H4 (cell line): Measurements from ENCODE around the gene TIMM44. TPM values are rescaled to one million over a fixed set of nuclear protein-coding genes. Genes with fewer than 3 reads are reported as not detected.
"Not testable (repeated sequence)": the region's sequence is repeated elsewhere in the genome, so short reads cannot be mapped to it uniquely, and the experiment has no call there.

Source experiments
- DNase-seq: peaks from one replicate; pipeline ENCODE4 v3.0.0-alpha.2; 2015; ENCODE audit warnings: low spot score
- total RNA-seq: library from RNA; depleted of rRNA; stranded (reverse); fragments of >200 nt; shearing (Covaris generic); gene quantifications from 2 replicates; pipeline ENCODE4 v1.2.3, GENCODE V29; 2014

Gene TIMM44
- total RNA-seq, 1 experiment from 2014 or later = 64.9 TPM

DNA sequence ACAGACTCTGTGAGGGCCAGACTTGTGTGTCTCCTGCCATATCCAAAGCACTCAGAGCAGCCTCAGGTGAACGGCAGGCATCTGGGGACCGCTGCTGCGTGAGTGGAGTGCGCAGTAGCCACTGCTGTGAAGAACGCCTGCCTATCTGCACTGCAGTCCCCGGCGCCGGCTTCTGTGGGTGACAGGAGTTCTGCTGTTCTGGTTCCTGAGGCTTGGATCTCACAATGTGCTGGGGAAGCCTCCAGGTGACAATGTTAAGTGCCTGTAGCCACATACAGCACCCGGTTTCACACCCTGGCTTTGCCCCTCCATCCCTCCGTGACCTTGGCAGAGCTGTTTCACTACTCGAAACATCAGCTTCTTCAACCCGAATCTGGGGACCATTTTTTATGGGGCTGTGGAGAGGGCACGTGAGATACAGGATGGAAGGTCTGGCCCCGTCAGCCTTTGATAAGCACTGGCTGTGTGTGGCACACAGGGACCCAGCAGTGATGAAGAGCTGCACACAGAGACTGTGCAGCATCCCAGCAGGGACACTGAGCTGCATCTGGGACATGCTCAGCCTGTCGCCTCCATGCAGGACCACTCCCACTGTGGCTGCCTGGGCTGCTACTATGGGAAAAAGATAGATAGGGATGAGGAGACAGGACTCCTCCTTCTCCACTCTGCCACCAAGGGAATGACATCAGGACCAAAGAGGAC, 33.7 kb upstream of the TIMM44 start:
- no peak for DNase-seq

DNA sequence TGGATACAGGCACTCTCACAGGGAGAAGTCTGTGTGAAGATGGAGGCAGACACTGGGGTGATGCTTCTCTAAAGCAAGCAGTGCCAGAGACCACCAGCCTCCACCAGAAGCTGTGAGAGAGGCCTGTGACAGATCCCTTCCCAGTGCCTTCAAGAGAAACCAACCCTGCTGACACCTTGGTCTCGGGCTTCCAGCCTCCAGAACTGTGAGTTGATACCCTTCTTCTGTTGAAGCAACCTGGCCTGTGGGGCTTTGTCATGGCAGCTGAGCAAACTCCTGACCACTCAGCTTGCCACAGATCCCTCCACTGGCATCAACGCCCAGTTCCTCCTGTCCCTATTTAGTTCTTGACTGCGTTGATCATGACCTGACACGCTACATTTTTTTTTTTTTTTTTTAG, 33.0 kb upstream of the TIMM44 start:
- DNase-seq = no peak

DNA sequence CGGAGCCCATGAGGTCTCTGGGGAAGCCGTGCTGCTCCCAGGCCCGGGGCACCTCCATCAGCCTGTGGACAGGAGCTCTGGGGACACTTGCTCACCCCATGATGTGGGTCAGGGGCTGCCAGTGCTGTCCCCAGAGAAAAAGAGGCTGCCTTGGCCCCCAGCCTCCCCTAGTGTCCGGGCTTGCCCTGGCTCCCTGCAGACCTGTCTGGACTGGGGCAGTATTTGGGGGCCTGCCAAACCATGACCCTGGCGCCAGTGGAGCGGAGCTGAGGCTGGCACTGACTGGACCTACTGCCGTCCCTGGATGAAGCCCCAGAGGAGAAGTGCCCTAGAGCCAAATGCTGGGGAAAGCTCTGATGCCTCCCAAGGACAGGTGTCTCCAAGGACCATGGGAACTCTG, 31.6 kb upstream of the TIMM44 start:
- DNase-seq = no peak

DNA sequence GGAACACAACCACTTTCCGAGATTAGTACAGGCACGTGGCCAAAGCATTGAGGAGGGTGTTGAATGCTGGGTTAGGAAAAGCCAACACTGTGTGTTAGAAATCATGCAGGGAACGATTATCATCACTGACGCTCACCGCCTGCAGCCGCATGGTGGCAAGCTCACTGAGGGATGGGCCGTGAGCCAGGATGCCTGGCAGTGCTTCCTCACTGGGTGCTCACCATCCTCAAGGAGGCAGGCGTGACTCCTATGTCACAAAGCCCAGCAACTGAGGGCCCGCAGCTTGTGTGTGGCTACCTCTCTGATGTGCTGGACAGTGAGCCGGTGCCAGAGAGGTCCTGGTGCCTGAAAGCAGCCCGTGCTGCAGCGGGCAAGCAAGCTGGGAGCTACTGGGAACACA, 30.4 kb upstream of the TIMM44 start:
- no peak for DNase-seq

DNA sequence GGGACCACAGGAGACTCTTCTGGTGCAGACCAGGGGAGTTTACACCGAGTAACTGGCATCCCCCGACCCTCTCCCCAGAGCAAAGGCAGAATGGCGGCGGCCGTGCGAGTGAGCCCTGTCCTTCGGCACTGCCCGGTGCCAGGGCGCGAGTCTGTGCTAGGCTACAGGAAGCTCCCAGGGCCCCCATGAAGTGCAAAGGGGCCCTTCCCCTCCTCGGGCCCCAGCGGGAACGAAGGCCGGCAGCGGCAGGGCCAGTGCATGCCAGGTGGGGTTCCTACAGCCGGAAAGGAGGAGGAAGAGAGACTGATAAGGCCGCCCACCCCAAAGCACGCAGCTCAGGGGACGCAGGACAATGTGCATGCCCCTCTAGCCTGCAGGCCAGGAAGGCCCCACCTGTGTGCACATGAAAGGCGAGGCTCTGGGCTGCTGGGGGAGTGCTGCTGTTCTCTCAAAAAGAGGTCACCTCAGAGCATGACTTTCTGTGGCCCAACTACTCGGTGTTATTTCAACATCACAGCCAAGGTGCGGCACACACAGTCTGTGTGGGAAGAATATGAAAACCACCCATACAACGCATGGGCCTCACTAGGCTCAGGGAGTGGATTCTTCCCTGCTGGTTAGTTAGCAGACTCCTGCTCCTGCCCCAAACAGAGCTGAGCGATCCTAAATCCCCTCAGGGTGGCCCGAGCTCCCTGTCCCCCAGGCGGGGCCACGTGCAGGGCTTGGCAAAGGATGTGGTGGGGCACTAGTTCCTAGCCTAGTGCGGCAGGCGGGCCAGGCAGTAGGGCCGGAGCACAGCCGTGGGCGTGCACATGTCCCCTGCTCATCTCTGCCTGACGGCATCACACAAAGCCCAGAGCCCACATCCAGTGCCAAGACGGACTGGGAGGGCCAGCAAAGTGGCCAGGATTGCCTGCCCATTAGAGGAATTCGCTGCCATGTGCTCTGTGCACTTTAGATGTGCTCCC, 28.4 kb upstream of the TIMM44 start:
- DNase-seq = no peak

DNA sequence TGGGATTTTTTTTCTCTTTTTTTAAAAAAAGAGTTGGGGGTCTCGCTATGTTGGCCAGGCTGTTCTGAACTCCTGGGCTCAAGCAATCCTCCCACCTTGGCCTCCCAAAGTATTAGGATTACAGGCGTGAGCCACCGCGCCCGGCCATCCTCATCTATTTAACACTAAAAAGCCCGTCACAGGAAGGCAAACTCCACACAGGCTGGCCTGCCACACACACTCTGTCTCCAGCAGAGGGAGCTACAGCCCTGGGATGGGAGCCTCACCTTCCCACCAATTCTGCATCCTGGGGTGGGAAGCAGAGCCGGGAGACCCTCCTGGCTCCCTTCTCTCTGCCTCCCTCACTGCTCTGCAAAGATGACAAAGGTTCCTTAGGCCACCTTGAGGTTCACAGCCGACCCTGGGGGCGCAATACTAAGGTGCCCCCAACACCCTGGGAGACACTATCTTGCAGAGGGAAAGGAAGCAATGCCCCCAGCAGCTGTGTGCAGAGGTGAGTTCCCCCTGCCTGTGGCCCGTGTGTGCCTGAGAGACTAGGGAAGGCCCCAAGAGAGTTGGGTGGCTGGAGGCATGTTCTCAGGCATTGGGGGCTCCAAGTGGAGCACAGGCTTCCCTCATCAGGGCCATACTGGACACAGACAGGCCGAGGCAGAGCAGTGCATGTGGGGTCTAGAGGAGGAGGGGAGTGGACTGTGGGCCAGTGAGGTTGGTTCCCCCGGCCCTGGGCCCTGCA, 27.4 kb upstream of the TIMM44 start:
- DNase-seq = no peak

DNA sequence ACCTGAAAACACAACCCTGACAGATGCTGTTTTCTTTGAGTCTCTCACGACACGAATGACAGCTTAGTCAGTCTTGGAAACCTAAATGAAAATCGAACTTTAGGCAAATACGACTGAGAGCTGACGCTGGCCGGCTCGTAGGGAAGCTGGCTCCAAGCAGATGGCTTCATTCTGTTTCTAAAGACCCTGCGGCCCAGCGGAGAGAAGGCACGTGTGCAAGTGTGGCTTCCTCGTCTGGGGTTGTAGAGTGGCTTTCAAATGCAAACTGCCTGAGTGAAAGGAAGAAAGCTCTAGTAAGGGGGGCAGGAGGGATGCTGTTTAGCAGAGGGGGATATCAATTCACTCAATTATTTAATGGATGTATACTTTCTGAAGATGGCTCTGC, 26.1 kb upstream of the TIMM44 start:
- no peak for DNase-seq

DNA sequence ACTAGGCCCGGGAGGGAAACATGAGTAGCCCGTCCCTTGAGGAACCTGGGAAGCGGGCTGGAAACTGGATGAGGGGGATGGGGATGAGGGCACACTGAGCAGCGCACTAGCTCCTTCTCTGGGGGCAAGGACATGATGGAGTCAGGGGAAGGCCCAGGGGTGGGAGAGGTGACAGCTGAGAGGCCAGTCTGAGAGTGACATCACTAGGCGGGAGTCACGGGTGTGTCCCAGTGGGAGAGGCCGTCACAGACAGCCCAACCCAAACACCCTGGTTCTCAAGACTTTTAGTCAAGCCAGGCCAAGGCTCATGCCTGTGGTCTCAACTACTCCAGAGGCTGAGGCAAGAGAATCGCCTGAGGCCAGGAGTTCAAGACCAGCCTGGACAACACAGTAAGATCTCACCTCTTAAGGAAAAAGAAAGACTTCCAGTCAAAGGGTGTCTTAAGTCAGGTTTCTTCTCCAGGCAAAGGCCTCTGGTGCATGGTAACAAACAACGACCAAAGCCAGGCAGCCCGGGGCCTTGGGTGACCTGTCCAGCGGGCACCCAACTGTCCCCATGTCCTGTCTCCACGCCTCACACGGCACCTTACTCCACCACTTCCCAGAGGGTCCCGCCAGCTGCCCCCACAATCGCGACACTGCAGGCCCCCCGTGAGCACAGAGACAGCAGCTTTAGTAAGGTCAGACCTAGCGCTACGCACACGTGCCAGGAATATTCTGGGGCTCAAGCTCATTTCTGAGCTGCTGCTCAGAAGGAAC, 25.5 kb upstream of the TIMM44 start:
- DNase-seq = no peak

DNA sequence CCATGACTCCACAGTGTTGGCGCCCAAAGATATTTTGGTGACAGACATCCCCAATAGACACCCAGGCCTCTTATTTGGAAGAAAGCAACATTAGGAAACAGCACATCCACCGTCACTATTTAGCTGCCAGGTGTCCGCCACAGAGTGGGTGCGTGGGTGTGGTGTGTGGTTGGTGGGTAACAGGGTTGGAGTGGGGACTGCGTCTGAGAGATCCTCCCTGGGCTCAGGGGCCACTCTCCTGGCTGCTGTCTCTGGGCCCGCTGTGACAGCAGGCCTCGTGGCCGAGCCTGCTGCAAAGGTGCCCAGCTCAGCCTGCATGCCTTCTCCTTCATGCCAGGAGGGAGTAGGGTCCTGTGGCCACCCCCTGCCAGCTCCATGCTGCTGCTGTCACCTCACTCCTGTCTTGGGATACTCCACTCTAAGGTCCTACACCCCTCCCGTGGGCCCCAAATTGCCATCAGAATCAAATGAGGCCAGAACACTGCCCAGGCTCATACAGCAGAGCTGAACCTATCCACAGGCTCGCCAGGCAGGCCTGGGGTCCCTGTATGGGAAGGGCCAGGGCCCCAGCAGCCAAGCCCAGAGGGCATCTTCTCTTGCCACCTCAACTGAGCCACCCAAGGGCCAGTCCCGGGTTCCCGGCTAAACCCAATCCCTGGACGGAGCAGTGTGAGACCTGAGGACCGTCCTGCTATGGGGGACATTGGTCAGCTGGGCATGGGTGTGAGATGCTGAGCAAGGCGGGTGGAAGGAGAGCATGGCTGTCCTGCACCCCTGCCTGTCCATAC, 24.7 kb upstream of the TIMM44 start:
- DNase-seq = no peak

DNA sequence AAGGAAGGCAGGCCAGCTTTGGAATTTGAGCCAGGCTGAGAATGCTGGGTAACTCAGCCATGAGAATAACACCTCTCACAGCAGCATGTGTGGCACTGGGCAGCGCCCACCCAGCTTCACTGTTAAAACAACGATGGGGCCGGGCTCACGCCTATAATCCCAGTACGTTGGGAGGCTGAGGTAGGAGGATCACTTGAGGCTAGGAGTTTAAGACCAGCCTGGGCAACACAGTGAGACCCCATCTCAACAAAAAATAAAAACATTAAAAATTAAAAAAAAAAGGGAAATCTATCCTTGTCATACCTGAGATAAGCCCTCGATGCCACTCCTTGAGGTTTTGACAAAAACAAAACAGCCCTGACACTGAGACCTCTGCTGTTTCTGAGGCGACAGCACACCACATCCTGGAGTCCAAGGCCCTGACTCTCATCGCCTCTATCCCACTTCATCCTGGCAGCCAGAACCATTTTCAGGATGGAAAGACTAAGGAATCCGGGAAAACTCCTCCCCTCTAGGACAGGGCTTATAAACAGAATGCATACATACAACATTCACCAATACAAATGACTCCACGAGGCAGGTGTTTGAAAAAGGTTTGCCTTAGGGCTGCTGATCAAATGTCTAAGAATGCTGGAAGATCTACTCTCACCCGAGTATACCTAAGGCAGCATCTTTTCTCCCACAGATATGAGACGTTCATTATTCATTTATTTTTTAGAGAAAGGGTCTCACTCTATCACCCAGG, 22.6 kb upstream of the TIMM44 start:
- no peak for DNase-seq

DNA sequence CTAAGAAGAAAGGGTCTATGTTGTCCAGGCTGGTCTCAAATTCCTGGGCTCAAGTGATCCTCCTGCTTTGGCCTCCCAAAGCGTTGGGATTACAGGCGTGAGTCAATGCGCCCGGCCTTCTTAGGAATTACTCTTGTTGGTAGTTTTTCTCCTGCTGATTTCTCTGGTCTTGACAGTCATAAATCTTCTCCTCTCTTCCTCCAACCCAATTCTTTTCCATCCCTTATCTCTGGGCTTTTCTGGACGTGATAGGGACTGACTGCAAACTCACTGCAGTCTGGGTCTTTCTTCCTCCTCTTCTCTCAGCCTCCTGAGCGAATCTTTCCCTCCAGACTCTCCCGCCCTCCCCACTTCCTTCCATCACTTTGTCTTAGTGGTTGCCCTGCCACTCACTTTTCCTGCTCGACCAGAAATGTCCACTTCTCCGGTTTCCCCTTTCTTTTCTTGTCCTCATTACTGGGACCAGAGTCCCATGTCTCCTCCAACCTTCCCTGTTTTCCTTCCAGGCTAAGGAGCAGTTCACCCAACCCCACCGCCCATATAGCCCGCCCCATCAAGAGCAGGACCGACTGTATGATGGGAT, 21.9 kb upstream of the TIMM44 start:
- DNase-seq = no peak

DNA sequence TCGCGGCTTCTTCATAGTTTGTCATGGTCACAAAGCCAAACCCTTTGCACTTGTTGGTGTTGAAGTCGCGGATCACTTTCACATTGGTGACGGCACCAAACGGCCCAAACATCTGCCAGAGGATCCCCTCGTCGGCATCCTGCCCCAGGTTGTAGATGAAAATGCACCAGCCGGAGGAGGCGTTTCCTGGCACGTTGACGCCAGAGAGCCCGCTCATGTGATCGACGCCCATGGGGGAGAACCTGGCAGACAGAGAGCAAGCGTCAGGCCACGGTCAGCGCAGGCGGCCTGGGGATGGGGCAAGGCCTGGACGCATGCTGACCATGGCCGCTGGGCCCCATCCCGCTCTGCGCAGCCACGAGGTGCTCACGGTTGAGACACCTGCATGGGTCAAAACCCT, 20.1 kb upstream of the TIMM44 start:
- no peak for DNase-seq

DNA sequence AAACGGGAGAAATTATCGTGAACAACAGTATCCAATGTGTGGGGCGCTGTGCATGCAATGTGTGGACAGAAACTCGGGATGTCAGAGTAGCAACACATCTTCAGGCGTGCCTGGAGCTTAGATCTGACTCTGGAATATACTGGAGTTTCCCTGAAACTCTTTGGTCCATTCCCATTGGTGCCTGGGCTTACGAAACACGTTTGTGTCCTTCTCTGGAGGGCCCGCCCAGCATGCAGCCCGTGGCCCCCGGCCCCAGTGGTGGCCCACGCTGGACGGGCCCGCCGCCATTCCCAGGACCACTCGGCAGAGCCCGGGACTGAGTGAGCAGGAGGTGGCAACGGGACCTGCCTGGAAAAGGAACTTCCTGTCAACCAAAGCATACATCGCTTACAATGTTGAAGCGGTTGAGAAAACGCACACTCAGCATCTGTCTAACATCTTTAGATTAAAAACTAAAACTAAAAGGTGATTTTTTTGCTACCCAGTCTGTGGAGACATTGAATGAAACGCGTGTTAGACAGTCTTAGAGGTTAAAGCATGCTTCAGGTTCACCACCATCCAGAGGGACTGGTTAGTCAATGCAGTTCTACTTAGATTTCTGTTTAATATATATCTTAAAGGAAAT, 19.3 kb upstream of the TIMM44 start:
- DNase-seq = no peak

DNA sequence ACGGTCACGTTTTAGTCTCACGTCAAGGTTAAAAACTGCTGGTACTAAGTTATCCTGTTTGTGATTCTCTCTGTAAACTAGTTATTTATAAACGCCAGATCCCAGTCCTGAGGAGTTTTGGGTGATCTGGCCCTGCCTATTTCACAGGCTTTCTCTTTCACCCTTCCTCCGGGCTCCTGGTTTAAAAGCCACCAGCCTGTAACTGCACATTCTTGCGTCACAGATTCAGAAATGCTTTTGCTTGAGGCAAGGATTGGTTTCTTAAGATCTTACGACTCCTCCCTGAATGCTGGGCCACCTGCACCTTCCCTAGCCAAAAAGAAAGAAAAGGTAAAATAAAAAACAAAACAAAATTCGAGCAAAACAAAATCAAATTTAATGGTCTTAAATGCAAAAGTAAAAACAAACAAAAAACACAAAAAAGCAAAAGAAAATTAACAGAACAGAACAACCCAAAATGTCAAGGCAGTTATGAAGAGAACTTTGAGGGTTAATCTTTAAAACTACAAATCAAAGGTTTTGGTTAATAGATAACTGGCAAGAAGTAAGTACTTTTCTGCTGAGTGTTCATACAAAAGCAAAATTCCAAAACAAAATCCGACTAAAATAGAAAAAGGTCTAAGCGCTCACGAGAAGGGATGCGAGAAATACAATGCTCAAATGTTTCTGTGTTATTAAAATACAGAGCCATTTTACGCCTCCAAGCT, 18.6 kb upstream of the TIMM44 start:
- DNase-seq = no peak

DNA sequence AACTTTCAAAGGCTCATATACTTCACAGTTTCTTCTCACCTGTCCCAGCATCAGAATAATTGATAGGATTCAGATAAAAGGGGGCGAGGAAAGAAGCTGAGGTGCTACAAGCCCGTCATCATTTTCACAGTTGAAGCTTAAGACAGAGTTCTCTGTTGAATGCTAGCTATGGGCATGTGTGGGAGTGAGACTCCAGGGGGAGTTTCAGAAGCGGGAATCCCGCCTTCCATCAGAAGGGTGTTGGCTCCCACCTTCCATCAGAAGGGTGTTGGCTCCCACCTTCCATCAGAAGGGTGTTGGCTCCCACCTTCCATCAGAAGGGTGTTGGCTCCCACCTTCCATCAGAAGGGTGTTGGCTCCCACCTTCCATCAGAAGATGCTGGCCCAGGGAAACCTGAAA, 17.6 kb upstream of the TIMM44 start:
- DNase-seq = not testable (repeated sequence)

DNA sequence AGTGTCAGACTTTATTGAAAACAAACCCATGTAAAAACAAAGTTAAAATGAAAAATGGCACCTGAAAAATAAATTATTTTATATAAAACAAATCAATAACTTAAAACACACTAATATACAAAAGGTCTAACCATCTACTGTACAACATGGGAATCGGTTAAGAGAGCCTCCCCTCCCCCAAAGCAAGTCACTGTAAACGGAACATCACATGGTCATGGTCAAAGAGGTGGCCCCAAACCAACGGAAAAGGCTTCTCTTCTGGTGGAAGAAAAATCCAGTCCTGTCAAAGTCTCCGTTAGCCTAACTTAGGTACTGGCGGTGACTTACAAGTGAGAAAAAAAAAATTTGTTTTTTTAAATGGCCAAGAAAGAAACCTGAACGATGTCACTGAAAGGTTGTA, 15.7 kb upstream of the TIMM44 start:
- DNase-seq = no peak

DNA sequence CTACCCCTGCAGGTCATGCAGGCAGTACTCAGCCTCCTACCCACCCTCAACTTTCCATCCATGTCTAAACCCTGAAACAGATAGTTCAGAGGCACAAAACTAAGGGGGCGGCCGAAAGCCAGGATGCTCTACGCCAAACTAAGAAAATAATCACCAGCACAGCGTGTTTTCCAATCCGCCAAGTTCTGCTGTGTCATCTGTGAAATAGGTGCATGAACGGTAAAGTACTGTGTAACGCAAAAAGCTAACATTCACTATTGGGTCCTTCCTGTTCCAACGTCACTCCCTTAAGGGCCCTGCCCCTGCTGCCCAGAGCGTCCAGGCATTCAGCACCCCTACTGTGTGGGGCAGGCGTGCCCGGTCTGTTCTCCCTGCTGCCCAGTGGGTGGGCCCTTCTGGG, 12.2 kb upstream of the TIMM44 start:
- DNase-seq = no peak

DNA sequence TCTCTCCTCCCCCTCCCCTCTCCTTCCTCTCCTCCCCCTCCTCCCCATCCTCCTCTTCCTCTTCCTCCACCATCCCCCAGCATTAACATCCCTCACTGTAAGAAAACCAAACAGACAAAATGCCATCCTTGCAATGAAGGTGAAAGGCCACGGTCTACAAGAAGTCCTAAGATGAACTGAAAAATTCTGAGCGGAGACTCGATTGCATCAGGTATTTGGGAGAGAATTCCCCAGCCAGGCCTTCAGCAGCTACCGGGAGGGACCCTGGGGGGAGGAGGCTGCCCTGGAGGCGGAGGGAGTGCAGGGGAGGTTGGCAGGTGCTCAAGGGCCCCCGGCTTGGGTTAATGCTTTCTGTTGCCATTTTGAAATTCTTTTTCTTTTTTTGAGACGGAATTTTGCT, 10.1 kb upstream of the TIMM44 start:
- no peak for DNase-seq

DNA sequence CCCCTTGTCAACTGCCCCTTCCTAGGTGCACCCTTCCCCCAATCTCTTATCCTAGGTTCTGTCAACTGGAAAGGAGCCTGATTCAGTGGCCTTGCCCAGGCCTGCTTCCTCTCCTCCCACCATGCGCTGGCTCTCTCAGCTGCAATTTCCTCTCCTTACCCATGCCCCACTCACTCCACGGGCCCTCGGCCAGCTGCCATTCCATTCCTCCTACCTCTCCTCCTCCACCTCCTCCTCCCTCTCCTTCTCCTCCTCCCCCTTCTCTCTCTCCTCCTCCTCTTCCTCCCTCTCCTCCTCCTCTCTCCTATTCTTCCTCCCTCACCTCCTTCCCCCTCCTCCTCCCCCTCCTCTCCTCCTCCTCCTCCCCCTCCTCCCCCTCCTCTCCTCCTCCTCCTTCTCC, 9.6 kb upstream of the TIMM44 start:
- DNase-seq = no peak
